Fibroblast of gingiva (primary cell): ENCODE results near the gene SLC5A11.
"Not testable (repeated sequence)": the region's sequence is repeated elsewhere in the genome, so short reads cannot be mapped to it uniquely, and the experiment has no call there.

Source experiments
- DNase-seq: peaks from one replicate; pipeline ENCODE4 v3.0.0-alpha.2; 2011; ENCODE audit warnings: low read depth

The SLC5A11 gene

GRCh38 chr16:24845726-24846547, at the start of gene SLC5A11:
SLC5A11 (plus strand) TSS chr16:24845963; CDS start chr16:24858644, 12,681 bp downstream.
- DNase-seq: no peak

- DNase-seq: peak; percentile 17
Observed at GRCh38 chr16:24800586-24800985, 45.2 kb upstream of the SLC5A11 start.

- no peak for DNase-seq
Observed at GRCh38 chr16:24801761-24802302, 43.9 kb upstream of the SLC5A11 start.

- DNase-seq: no peak
Observed at GRCh38 chr16:24805484-24805883, 40.3 kb upstream of the SLC5A11 start.

GRCh38 chr16:24807301-24807700, 38.5 kb upstream of the SLC5A11 start:
- no peak for DNase-seq

- DNase-seq: no peak
Observed at GRCh38 chr16:24810951-24811843, 34.6 kb upstream of the SLC5A11 start.

- not testable (repeated sequence) for DNase-seq
Observed at GRCh38 chr16:24812813-24813212, 33.0 kb upstream of the SLC5A11 start.

- DNase-seq: no peak
Observed at GRCh38 chr16:24815021-24815420, 30.7 kb upstream of the SLC5A11 start.

GRCh38 chr16:24816688-24817087, 29.1 kb upstream of the SLC5A11 start:
- DNase-seq: no peak

- peak; percentile 62 for DNase-seq
Observed at GRCh38 chr16:24819462-24820040, 26.2 kb upstream of the SLC5A11 start.

GRCh38 chr16:24820522-24820921, 25.2 kb upstream of the SLC5A11 start:
- DNase-seq: peak; percentile 21

GRCh38 chr16:24821129-24821528, 24.6 kb upstream of the SLC5A11 start:
- DNase-seq: no peak

- DNase-seq: no peak
Observed at GRCh38 chr16:24822542-24822941, 23.2 kb upstream of the SLC5A11 start.

- no peak for DNase-seq
Observed at GRCh38 chr16:24822974-24823373, 22.8 kb upstream of the SLC5A11 start.

- DNase-seq: no peak
Observed at GRCh38 chr16:24825696-24826095, 20.1 kb upstream of the SLC5A11 start.

- DNase-seq: no peak
Observed at GRCh38 chr16:24826096-24826690, 19.6 kb upstream of the SLC5A11 start.

GRCh38 chr16:24826817-24827566, 18.8 kb upstream of the SLC5A11 start:
- DNase-seq: no peak

GRCh38 chr16:24829153-24829552, 16.6 kb upstream of the SLC5A11 start:
- no peak for DNase-seq

GRCh38 chr16:24833352-24833751, 12.4 kb upstream of the SLC5A11 start:
- DNase-seq: no peak

GRCh38 chr16:24834459-24835335, 11.1 kb upstream of the SLC5A11 start:
- peak; percentile 37 for DNase-seq
